Liver (tissue), 9 donors: Measurements from ENCODE around the gene CRAT. TPM values are rescaled to one million over a fixed set of nuclear protein-coding genes. Genes with fewer than 3 reads are reported as not detected.
"Not testable (repeated sequence)": the region's sequence is repeated elsewhere in the genome, so short reads cannot be mapped to it uniquely, and the experiment has no call there.

ENCODE experiments used
- DNase-seq: peaks from one replicate; pipeline ENCODE4 v3.0.0-alpha.2; 2017; ENCODE audit warnings: low spot score
- H3K27ac ChIP-seq, 2 donors: one replicate each; pipeline ENCODE4 v1.7.0; 2013; ENCODE audit warnings: inconsistent platforms in 2 of 2, low read length in 2 of 2, control low read depth in 1 of 2, low read depth in 1 of 2, mild to moderate bottlenecking in 1 of 2
- H3K27me3 ChIP-seq, 4 donors: one replicate each; pipeline versions ENCODE4 v1.6.1 to v1.7.0; 2013; ENCODE audit warnings: low read length in 3 of 4, inconsistent platforms in 1 of 4, mild to moderate bottlenecking in 1 of 4, moderate library complexity in 1 of 4; ENCODE audit not compliant: control insufficient read depth in 4 of 4, insufficient read depth in 4 of 4
- H3K36me3 ChIP-seq, 4 donors: one replicate each; pipeline versions ENCODE4 v1.6.1 to v1.7.0; 2013; ENCODE audit warnings: low read length in 3 of 4, mild to moderate bottlenecking in 3 of 4, low read depth in 1 of 4, moderate library complexity in 1 of 4; ENCODE audit not compliant: control insufficient read depth in 4 of 4, insufficient read depth in 3 of 4
- H3K4me1 ChIP-seq, 4 donors: one replicate each; pipeline versions ENCODE4 v1.6.1 to v1.7.0; 2013; ENCODE audit warnings: low read length in 3 of 4, mild to moderate bottlenecking in 3 of 4, moderate library complexity in 1 of 4; ENCODE audit not compliant: control insufficient read depth in 4 of 4, insufficient read depth in 4 of 4
- H3K4me3 ChIP-seq, 3 donors: one replicate each; pipeline versions ENCODE4 v1.6.1 to v1.7.0; 2013; ENCODE audit warnings: low read length in 3 of 3, control low read depth in 1 of 3, low read depth in 1 of 3, mild to moderate bottlenecking in 1 of 3
- H3K9ac ChIP-seq, 2 donors: one replicate each; pipeline ENCODE4 v1.7.0; 2013; ENCODE audit warnings: low read length in 2 of 2, mild to moderate bottlenecking in 2 of 2, moderate library complexity in 2 of 2, control low read depth in 1 of 2, low read depth in 1 of 2
- H3K9me3 ChIP-seq, 4 donors: one replicate each; pipeline versions ENCODE4 v1.6.1 to v1.7.0; 2013; ENCODE audit warnings: low read length in 3 of 4; ENCODE audit not compliant: control insufficient read depth in 4 of 4
- ATF3 ChIP-seq: IDR thresholded peaks from 2 replicates; pipeline ENCODE4 v1.6.1; 2016; ENCODE audit warnings: antibody characterized with exemption
- CTCF ChIP-seq: fragments of 150-350 bp; IDR thresholded peaks from 2 replicates; pipeline ENCODE4 v1.5.1; 2017; ENCODE audit warnings: improper control_type of control experiment, low read depth, low read length; ENCODE audit not compliant: missing input control
- EGR1 ChIP-seq, 2 donors: IDR thresholded peaks; 2 replicates each; pipeline ENCODE4 v1.6.1; 2016 to 2018; ENCODE audit warnings: antibody characterized with exemption in 2 of 2, low read depth in 2 of 2
- FOXA1 ChIP-seq: IDR thresholded peaks from 2 replicates; pipeline ENCODE4 v1.6.1; 2016; ENCODE audit warnings: antibody characterized with exemption
- FOXA2 ChIP-seq: IDR thresholded peaks from 2 replicates; pipeline ENCODE4 v1.6.1; 2016; ENCODE audit warnings: antibody characterized with exemption
- GABPA ChIP-seq, 2 donors: IDR thresholded peaks in 1 of 2; conservative IDR thresholded peaks in 1 of 2; 2 replicates each; pipeline ENCODE4 v1.6.1; 2016; ENCODE audit warnings: antibody characterized with exemption in 2 of 2, mild to moderate bottlenecking in 1 of 2, moderate library complexity in 1 of 2
- HNF4A ChIP-seq, 2 donors: conservative IDR thresholded peaks; 2 replicates each; pipeline ENCODE4 v1.6.1; 2016; ENCODE audit warnings: antibody characterized with exemption in 2 of 2, mild to moderate bottlenecking in 2 of 2
- HNF4G ChIP-seq: IDR thresholded peaks from 2 replicates; pipeline ENCODE4 v1.6.1; 2016; ENCODE audit warnings: antibody characterized with exemption
- JUND ChIP-seq, 2 donors: IDR thresholded peaks; 2 replicates each; pipeline ENCODE4 v1.6.1; 2016; ENCODE audit warnings: antibody characterized with exemption in 2 of 2
- NR2F2 ChIP-seq: IDR thresholded peaks from 2 replicates; pipeline ENCODE4 v1.6.1; 2016; ENCODE audit warnings: antibody characterized with exemption
- RAD21 ChIP-seq, 2 donors: IDR thresholded peaks; 2 replicates each; pipeline ENCODE4 v1.6.1; 2016; ENCODE audit warnings: antibody characterized with exemption in 2 of 2, mild to moderate bottlenecking in 2 of 2
- REST ChIP-seq: IDR thresholded peaks from 2 replicates; pipeline ENCODE4 v1.6.1; 2016; ENCODE audit warnings: antibody characterized with exemption, mild to moderate bottlenecking
- RXRA ChIP-seq, 2 donors: IDR thresholded peaks; 2 replicates each; pipeline ENCODE4 v1.6.1; 2017 to 2018; ENCODE audit warnings: antibody characterized with exemption in 2 of 2, mild to moderate bottlenecking in 1 of 2
- SP1 ChIP-seq: IDR thresholded peaks from 2 replicates; pipeline ENCODE4 v1.6.1; 2018; ENCODE audit warnings: antibody characterized with exemption, mild to moderate bottlenecking
- TAF1 ChIP-seq: conservative IDR thresholded peaks from 2 replicates; pipeline ENCODE4 v1.6.1; 2016; ENCODE audit warnings: antibody characterized with exemption, mild to moderate bottlenecking
- YY1 ChIP-seq: IDR thresholded peaks from 2 replicates; pipeline ENCODE4 v1.6.1; 2016; ENCODE audit warnings: antibody characterized with exemption, mild to moderate bottlenecking
- ZBTB33 ChIP-seq: IDR thresholded peaks from 2 replicates; pipeline ENCODE4 v1.6.1; 2016; ENCODE audit warnings: antibody characterized with exemption
- WGBS: extraction: QIAGEN DNeasy Blood & Tissue Kit; methylation state at CpG from one replicate; pipeline ENCODE4 v1.1.7; 2013; 5-methylcytosine and 5-hydroxymethylcytosine counted together
- polyA plus RNA-seq, 2 donors: library from polyadenylated mRNA; stranded (reverse) in 1 of 2; unstranded in 1 of 2; fragments of 200-250 nt in 1 of 2; fragments of >200 nt in 1 of 2; fragmentation: Nextera tagmentation in 1 of 2; extraction: Ambion mirVana in 1 of 2; gene quantifications; one replicate each; pipeline versions ENCODE4 v1.2.1 to v1.2.3, GENCODE V29; 2013 to 2015
- total RNA-seq, 2 donors: library from RNA; depleted of rRNA; stranded (reverse); fragments of >200 nt; gene quantifications; one replicate each; pipeline ENCODE4 v1.2.3, GENCODE V29; 2014
- TF ChIP-seq, protein P1 (sequence below): IDR thresholded peaks from 2 replicates; pipeline ENCODE4 v1.6.1; 2016; ENCODE audit warnings: antibody characterized with exemption
- donor health status: healthy.
- donor health status: healthy.
- donor health status: healthy.
- donor health status: healthy.
- donor health status: healthy.

Gene CRAT
- total and polyA plus RNA-seq, 4 donors: 33.8 to 121 (median 89.1) TPM

DNA sequence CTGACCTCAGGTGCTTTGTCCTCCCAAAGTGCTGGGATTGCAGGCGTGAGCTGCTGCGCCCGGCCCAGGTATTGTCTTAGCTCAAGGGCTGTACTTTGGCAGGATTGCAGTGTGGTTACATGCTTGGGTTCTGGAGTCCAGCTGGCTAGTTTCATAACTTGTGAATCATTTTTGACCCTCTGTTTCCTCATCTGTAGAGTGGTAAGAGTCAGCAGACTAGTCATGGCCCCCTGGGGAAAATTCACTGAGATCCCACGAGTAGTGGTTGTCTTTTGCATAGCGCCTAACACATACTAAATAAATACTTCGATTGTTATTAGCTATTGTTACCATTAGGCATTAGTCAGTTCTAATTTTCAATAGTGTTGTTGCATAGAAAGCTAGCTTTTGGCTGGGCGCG, 14.9 kb upstream of the CRAT start:
- Histone ChIP-seq H3K36me3 (peaks cover 5 to 55% (median 24%) of the 10 kb centered on the region in 4 donors), H3K27me3 (no peaks in the 10 kb centered on the region), H3K27ac (no peak overlapping the region), H3K9ac (no peak overlapping the region), H3K9me3 (no peaks in the 10 kb centered on the region), H3K4me3 (no peak overlapping the region), H3K4me1 (no peaks in the 10 kb centered on the region)
- TF ChIP-seq SP1 (no peak), HNF4A (conservative IDR thresholded peaks at IDR 0.05) (peak; percentile 13 to 28), CTCF (no peak)
- WGBS: 92% methylated on average over 8 of the region's 8 CpGs
- no peak for DNase-seq

DNA sequence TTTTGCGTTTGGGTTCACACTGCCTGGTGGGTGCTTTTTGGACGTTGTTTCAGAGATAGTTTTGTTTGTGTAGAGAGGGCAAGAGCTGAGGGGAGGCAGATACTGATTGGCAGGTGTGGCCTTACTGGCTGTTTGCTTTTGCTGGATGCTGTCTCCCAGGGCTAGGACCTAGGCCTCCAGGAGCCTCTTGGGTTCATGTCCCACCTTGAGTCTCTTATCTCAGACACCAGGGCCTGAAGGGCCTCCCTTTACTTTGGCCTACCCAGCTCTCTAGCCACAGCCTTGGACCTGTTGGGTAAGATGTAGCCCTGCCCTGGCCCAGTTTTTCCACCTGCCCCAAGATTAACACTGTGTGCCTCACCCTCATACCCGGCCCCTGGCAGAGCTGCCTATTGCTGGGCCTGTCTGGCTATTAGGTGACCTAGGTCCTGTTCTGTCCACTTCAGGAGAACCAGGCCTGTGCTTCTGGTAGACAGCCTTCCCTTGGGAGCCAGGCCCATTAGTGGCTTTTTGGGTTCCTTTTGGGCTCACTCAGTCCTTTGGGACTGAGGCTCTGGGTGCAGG, 14.0 kb upstream of the CRAT start:
- H3K27ac ChIP-seq: no peak overlapping the region
- no peak for TF ChIP-seq CTCF
- TF ChIP-seq SP1: no peak
- TF ChIP-seq NR2F2: no peak
- TF ChIP-seq ATF3: no peak
- no peak for TF ChIP-seq FOXA2
- TF ChIP-seq TAF1: no peak
- no peak for TF ChIP-seq HNF4A (conservative IDR thresholded peaks at IDR 0.05)
- no peak for TF ChIP-seq FOXA1
- TF ChIP-seq, protein P1, sequence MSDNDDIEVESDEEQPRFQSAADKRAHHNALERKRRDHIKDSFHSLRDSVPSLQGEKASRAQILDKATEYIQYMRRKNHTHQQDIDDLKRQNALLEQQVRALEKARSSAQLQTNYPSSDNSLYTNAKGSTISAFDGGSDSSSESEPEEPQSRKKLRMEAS: no peak
- no peak for TF ChIP-seq REST
- TF ChIP-seq YY1: no peak
- TF ChIP-seq GABPA (IDR thresholded peaks at IDR 0.05 in 1 of 2, conservative IDR thresholded peaks at IDR 0.05 in 1 of 2): no peak
- TF ChIP-seq HNF4G: no peak
- no peak for TF ChIP-seq RAD21 (IDR thresholded peaks at IDR 0.05)
- TF ChIP-seq ZBTB33: no peak
- TF ChIP-seq JUND (IDR thresholded peaks at IDR 0.05): no peak
- TF ChIP-seq RXRA (IDR thresholded peaks at IDR 0.05): no peak
- no peak for TF ChIP-seq EGR1 (IDR thresholded peaks at IDR 0.05; ENCODE audit: low read depth in 2 of 2)
- H3K4me1 ChIP-seq: no peaks in the 10 kb centered on the region
- WGBS: 58% methylated on average over 3 of the region's 3 CpGs
- H3K36me3 ChIP-seq: peaks cover 5 to 51% (median 25%) of the 10 kb centered on the region in 4 donors
- DNase-seq: peak; percentile 44
- no peak overlapping the region for H3K4me3 ChIP-seq
- no peaks in the 10 kb centered on the region for H3K9me3 ChIP-seq
- no peaks in the 10 kb centered on the region for H3K27me3 ChIP-seq
- no peak overlapping the region for H3K9ac ChIP-seq

DNA sequence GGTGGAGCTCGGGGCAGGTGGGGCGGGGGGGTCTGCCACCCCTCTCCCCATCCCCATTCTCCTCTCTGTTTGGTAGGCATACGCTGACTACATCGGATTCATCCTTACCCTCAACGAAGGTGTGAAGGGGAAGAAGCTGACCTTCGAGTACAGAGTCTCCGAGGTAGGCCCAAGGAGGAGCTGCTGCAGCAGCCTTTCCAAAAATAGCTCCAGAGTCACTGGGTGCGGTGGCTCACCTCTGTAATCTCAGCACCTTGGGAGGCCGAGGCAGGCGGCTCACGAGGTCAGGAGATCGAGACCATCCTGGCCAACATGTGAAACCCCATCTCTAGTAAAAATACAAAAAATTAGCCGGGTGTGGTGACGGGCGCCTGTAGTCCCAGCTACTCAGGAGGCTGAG, 12.4 kb upstream of the CRAT start:
- not testable (repeated sequence) for DNase-seq, H3K9ac ChIP-seq, H3K27me3 ChIP-seq, H3K27ac ChIP-seq, H3K4me1 ChIP-seq, H3K9me3 ChIP-seq, H3K4me3 ChIP-seq
- WGBS: 95% methylated on average over 15 of the region's 15 CpGs
- H3K36me3 ChIP-seq: peaks cover 5 to 45% (median 21%) of the 10 kb centered on the region in 4 donors
